EH (cell line): ENCODE data around the gene IGSF23.
"Not testable (repeated sequence)": the region's sequence is repeated elsewhere in the genome, so short reads cannot be mapped to it uniquely, and the experiment has no call there.

Source experiments
- DNase-seq: peaks from one replicate; pipeline ENCODE4 v3.0.0-alpha.2; 2015; ENCODE audit warnings: low read depth

Gene IGSF23

GRCh38 chr19:44587963-44588770 is 25.2 kb upstream of the IGSF23 start:
- peak; percentile 98 for DNase-seq

GRCh38 chr19:44588771-44589112 is 24.6 kb upstream of the IGSF23 start:
- no peak for DNase-seq

- DNase-seq, result no peak
Observed at GRCh38 chr19:44590245-44591059, 22.9 kb upstream of the IGSF23 start.

GRCh38 chr19:44591340-44591993 is 21.9 kb upstream of the IGSF23 start:
- DNase-seq, result not testable (repeated sequence)

- DNase-seq, result peak; percentile 25
Observed at GRCh38 chr19:44592451-44592890, 20.9 kb upstream of the IGSF23 start.

- DNase-seq, result no peak
Observed at GRCh38 chr19:44593294-44593693, 20.1 kb upstream of the IGSF23 start.

- DNase-seq, result not testable (repeated sequence)
Observed at GRCh38 chr19:44593866-44594266, 19.5 kb upstream of the IGSF23 start.

GRCh38 chr19:44596428-44597130 is 16.8 kb upstream of the IGSF23 start:
- DNase-seq, result no peak

- DNase-seq, result no peak
Observed at GRCh38 chr19:44597131-44597491, 16.3 kb upstream of the IGSF23 start.

- no peak for DNase-seq
Observed at GRCh38 chr19:44598355-44598754, 15.0 kb upstream of the IGSF23 start.

GRCh38 chr19:44598880-44599279 is 14.5 kb upstream of the IGSF23 start:
- DNase-seq, result no peak

- no peak for DNase-seq
Observed at GRCh38 chr19:44600466-44600865, 12.9 kb upstream of the IGSF23 start.

GRCh38 chr19:44602081-44602480 is 11.3 kb upstream of the IGSF23 start:
- no peak for DNase-seq

GRCh38 chr19:44603201-44603945 is 10.0 kb upstream of the IGSF23 start:
- DNase-seq, result peak; percentile 98

GRCh38 chr19:44604241-44604640 is 9.1 kb upstream of the IGSF23 start:
- no peak for DNase-seq

- no peak for DNase-seq
Observed at GRCh38 chr19:44605547-44605946, 7.8 kb upstream of the IGSF23 start.

- DNase-seq, result peak; percentile 79
Observed at GRCh38 chr19:44607049-44607448, 6.3 kb upstream of the IGSF23 start.

GRCh38 chr19:44607917-44608316 is 5.4 kb upstream of the IGSF23 start:
- no peak for DNase-seq

- peak; percentile 56 for DNase-seq
Observed at GRCh38 chr19:44608391-44608821, 5.0 kb upstream of the IGSF23 start.

GRCh38 chr19:44609219-44609618 is 4.1 kb upstream of the IGSF23 start:
- DNase-seq, result no peak

GRCh38 chr19:44610497-44610896 is 2.9 kb upstream of the IGSF23 start:
- DNase-seq, result peak; percentile 61
